ENCODE results near the gene KLHL26.

KLHL26 gene

GRCh38 chr19:18589380-18590272 is 47.2 kb upstream of the KLHL26 start:
- H3K36me3 ChIP-seq (ENCODE audit: control insufficient read depth in 2 of 2, insufficient read depth in 1 of 2, low read length in 2 of 2), result peaks cover 0 to 6% of the 10 kb centered on the region in 2 experiments; a peak in 1 of 3 replicates
- TF ChIP-seq ZNF600 (tag by site-specific recombination; IDR thresholded peaks at IDR 0.05) (peak; percentile 97), ZNF76 (tag by site-specific recombination; IDR thresholded peaks at IDR 0.05; ENCODE audit: borderline replicate concordance, low read depth) (peak; percentile 61), ZNF155 (tag by site-specific recombination; IDR thresholded peaks at IDR 0.05) (no peak), ZNF2 (tag by site-specific recombination; IDR thresholded peaks at IDR 0.05) (0 out of 2 replicates have a peak, but pooled peaks have one; percentile 8), SP7 (tag by site-specific recombination; IDR thresholded peaks at IDR 0.05) (0 out of 2 replicates have a peak, but pooled peaks have one; percentile 3), ZNF146 (tag by site-specific recombination; IDR thresholded peaks at IDR 0.05) (no peak), ZNF571 (tag by site-specific recombination; IDR thresholded peaks at IDR 0.05) (no peak), SCRT2 (tag by site-specific recombination; IDR thresholded peaks at IDR 0.05) (no peak), KLF10 (tag by site-specific recombination; IDR thresholded peaks at IDR 0.05) (no peak; the same call in 1 of the 2 replicates), GFI1B (tag by site-specific recombination; IDR thresholded peaks at IDR 0.05) (no peak), PATZ1 (tag by site-specific recombination; IDR thresholded peaks at IDR 0.05) (no peak), ATF2 (tag by site-specific recombination; IDR thresholded peaks at IDR 0.05; ENCODE audit: low read depth) (no peak), ZSCAN5A (tag by site-specific recombination; IDR thresholded peaks at IDR 0.05) (no peak), ZNF501 (tag by site-specific recombination; IDR thresholded peaks at IDR 0.05) (peak; percentile 15; the same call in 1 of the 2 replicates), WT1 (tag by site-specific recombination; IDR thresholded peaks at IDR 0.05) (no peak), PRDM10 (tag by site-specific recombination; IDR thresholded peaks at IDR 0.05) (0 out of 2 replicates have a peak, but pooled peaks have one; percentile 19), ZNF510 (tag by site-specific recombination; IDR thresholded peaks at IDR 0.05; ENCODE audit: insufficient replicate concordance) (no peak), ZNF404 (tag by site-specific recombination; IDR thresholded peaks at IDR 0.05) (no peak), GLIS1 (tag by site-specific recombination; IDR thresholded peaks at IDR 0.05) (peak; percentile 88), SETDB1 (IDR thresholded peaks at IDR 0.05; ENCODE audit: insufficient read length, low read length) (peak; percentile 30)
- TF ChIP-seq, protein P1, sequence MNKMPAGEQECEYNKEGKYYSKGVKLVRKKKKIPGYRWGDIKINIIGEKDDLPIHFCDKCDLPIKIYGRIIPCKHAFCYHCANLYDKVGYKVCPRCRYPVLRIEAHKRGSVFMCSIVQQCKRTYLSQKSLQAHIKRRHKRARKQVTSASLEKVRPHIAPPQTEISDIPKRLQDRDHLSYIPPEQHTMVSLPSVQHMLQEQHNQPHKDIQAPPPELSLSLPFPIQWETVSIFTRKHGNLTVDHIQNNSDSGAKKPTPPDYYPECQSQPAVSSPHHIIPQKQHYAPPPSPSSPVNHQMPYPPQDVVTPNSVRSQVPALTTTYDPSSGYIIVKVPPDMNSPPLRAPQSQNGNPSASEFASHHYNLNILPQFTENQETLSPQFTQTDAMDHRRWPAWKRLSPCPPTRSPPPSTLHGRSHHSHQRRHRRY (tag by site-specific recombination; IDR thresholded peaks at IDR 0.05), result no peak
- TF ChIP-seq, protein P2, sequence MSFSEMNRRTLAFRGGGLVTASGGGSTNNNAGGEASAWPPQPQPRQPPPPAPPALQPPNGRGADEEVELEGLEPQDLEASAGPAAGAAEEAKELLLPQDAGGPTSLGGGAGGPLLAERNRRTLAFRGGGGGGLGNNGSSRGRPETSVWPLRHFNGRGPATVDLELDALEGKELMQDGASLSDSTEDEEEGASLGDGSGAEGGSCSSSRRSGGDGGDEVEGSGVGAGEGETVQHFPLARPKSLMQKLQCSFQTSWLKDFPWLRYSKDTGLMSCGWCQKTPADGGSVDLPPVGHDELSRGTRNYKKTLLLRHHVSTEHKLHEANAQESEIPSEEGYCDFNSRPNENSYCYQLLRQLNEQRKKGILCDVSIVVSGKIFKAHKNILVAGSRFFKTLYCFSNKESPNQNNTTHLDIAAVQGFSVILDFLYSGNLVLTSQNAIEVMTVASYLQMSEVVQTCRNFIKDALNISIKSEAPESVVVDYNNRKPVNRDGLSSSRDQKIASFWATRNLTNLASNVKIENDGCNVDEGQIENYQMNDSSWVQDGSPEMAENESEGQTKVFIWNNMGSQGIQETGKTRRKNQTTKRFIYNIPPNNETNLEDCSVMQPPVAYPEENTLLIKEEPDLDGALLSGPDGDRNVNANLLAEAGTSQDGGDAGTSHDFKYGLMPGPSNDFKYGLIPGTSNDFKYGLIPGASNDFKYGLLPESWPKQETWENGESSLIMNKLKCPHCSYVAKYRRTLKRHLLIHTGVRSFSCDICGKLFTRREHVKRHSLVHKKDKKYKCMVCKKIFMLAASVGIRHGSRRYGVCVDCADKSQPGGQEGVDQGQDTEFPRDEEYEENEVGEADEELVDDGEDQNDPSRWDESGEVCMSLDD (tag by site-specific recombination; IDR thresholded peaks at IDR 0.05), result peak; percentile 1; the same call in 1 of the 2 replicates

More at GRCh38 chr19:18589380-18590272, 47.2 kb upstream of the KLHL26 start:
- ChIA-PET POLR2A (interaction anchor here (0.6 to 5.7 kb wide), 24 partner anchors 9 to 330 kb away, joined by 3 to 60 read pairs (median 4); partner anchors contain the start of genes COPE, DDX49, ELL and FKBP8), CTCF (interaction anchor here (0.8 to 2.1 kb wide), 10 partner anchors 9 to 151 kb away, joined by 3 to 15 read pairs (median 4); no protein-coding TSS in a partner anchor)
- Histone ChIP-seq H3K9me3 (ENCODE audit: control insufficient read depth, insufficient read depth, low read depth, low read length) (no peaks in the 10 kb centered on the region), H3K27ac (ENCODE audit: extremely low read depth, low read depth, low read length) (peak overlapping the region; percentile 77), H3K4me1 (ENCODE audit: control insufficient read depth, insufficient read depth, low read length) (no peaks in the 10 kb centered on the region), H3K4me3 (ENCODE audit: low read depth, low read length) (peak overlapping the region; percentile 75)

All from HEK293 (cell line).